MG63 (cell line): ENCODE results near the gene CTNND2. TPM values are rescaled to one million over a fixed set of nuclear protein-coding genes. Genes with fewer than 3 reads are reported as not detected.
"Not testable (repeated sequence)": the region's sequence is repeated elsewhere in the genome, so short reads cannot be mapped to it uniquely, and the experiment has no call there.

Source experiments
- DNase-seq: peaks from one replicate; pipeline ENCODE4 v3.0.0-alpha.2; 2020
- H3K27me3 ChIP-seq: fragments of 250-450 bp; sonication (Bioruptor Pico); 2 replicates; pipeline ENCODE4 v1.5.1; 2020; ENCODE audit warnings: mild to moderate bottlenecking, moderate library complexity
- H3K36me3 ChIP-seq: fragments of 250-450 bp; sonication (Bioruptor Pico); 2 replicates; pipeline ENCODE4 v1.5.1; 2020; ENCODE audit warnings: mild to moderate bottlenecking, moderate library complexity
- H3K4me3 ChIP-seq: fragments of 250-450 bp; sonication (Bioruptor Pico); 2 replicates; pipeline ENCODE4 v1.5.1; 2020; ENCODE audit warnings: mild to moderate bottlenecking, moderate library complexity
- H3K9me3 ChIP-seq: fragments of 250-450 bp; sonication (Bioruptor Pico); 2 replicates; pipeline ENCODE4 v1.5.1; 2020; ENCODE audit warnings: mild to moderate bottlenecking, moderate library complexity
- total RNA-seq: library from RNA; depleted of rRNA; stranded (reverse); fragments of >200 nt; shearing (Covaris generic); gene quantifications from 2 replicates; pipeline ENCODE4 v1.2.3, GENCODE V29; 2014; ENCODE audit warnings: low replicate concordance

Gene CTNND2
- total RNA-seq, 1 experiment from 2014 or later: 0.13 TPM

DNA sequence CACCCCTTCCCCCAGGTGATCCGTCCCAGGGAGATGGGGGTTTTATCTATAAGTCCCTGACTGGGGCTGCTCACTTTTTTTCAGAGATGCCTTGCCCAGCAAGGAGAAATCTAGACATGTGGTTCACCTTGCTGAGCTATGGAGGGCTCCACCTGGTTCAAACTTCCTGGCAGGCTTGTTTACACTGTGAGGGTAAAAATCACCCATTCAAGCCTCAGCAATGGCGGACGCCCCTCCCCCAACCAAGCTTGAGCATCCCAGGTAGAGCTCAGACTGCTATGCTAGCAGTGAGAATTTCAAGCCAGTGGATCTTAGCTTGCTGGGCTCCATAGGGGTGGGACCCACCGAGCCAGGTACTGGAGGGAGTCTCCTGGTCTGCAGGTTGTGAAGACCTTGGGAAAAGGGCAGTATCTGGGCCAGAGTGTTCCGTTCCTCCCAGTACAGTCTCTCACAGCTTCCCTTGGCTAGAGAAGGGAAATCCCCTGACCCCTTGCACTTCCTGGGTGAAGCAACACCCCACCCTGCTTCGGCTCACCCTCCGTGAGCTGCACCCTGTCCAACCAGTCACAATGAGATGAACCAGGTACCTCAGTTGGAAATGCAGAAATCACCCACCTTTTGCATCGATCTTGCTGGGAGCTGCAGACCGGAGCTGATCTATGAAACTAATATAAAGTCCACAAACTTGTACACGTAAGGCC, 231.7 kb downstream of the CTNND2 start:
- DNase-seq: no peak
- 0 out of 2 replicates have a peak, but pooled peaks cover 2% of the 10 kb centered on the region for H3K27me3 ChIP-seq
- no peaks in the 10 kb centered on the region for H3K36me3 ChIP-seq
- H3K9me3 ChIP-seq: peaks cover 4% of the 10 kb centered on the region
- no peak overlapping the region for H3K4me3 ChIP-seq

DNA sequence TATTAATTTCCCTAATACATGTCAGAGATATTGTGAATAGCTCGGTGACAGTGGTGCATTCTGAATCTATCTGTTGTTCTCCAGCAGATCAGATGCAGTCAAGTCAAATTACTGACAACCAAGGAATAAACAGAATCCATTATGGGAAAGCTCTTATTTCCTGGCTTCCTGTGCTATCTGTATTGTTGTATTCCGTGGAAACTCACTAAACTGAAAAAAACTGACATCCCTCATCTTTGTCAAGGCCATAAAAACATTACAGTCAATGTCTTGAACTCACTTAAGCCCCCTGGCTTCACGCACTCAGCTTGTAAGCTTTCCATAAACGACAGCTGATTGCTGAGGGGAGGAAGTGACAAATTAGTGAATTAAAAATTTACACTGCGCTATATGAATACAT, 245.9 kb downstream of the CTNND2 start:
- DNase-seq: no peak
- H3K36me3 ChIP-seq: no peaks in the 10 kb centered on the region
- H3K9me3 ChIP-seq: no peaks in the 10 kb centered on the region
- H3K27me3 ChIP-seq: no peaks in the 10 kb centered on the region
- no peak overlapping the region for H3K4me3 ChIP-seq

DNA sequence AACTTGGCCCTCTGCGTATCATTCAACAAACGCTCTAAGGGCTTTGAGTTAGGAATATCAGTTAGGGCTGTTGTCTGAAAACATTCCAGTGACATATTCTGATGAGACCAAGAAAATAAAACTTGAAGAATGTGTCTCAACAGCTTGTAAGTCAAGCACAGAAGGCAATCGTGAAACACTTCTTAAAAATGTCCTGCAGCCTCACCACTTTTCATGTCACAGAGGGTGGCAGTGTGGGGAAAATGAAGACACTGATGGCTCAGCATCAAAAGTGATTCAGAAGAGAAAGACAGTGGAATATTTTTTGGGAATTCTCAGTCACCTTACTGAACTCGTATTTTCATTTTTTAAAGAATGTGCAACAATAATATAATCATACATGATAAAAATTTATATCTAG, 247.3 kb downstream of the CTNND2 start:
- no peak for DNase-seq
- no peaks in the 10 kb centered on the region for H3K9me3 ChIP-seq
- H3K27me3 ChIP-seq: no peaks in the 10 kb centered on the region
- no peak overlapping the region for H3K4me3 ChIP-seq
- H3K36me3 ChIP-seq: no peaks in the 10 kb centered on the region

DNA sequence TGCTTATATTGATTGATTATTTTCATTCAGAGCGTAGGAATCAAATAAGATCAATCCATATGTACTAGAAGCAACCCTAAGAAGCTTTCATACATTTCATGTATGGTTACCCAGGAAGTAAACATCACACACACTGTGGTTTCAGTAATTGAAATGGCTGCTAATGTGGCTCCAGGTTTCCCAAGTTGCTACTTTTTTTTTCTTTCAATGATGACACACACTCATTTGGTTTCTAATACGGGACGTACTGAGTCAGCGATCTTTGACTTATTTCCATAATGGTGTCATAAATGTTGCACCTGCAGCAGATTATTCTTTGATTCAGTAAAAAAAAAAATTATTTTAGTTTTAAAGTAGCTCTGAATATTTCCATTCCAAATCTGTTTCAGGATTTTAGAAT, 248.6 kb downstream of the CTNND2 start:
- H3K9me3 ChIP-seq: no peaks in the 10 kb centered on the region
- no peak overlapping the region for H3K4me3 ChIP-seq
- no peaks in the 10 kb centered on the region for H3K27me3 ChIP-seq
- DNase-seq: no peak
- H3K36me3 ChIP-seq: no peaks in the 10 kb centered on the region

DNA sequence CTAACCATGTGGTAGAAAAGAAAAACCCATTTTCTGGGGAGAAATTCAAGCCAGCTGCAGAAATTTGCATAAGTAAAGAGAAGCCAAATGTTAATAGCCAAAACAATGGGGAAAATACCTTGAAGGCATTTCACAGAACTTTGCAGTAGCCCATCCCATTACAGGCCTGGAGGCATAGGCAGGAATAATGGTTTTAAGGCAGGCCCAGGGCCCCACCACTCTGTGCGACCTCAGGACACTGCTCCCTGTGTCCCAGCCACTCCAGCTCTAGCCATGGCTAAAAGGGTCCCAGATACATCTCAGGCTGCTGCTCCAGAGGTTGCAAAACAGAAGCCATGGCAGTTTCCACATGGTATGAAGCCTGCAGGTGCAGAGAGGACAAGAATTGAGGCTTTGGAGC, 253.3 kb downstream of the CTNND2 start:
- Histone ChIP-seq H3K36me3 (no peaks in the 10 kb centered on the region), H3K9me3 (no peaks in the 10 kb centered on the region), H3K27me3 (no peaks in the 10 kb centered on the region), H3K4me3 (no peak overlapping the region)
- no peak for DNase-seq

DNA sequence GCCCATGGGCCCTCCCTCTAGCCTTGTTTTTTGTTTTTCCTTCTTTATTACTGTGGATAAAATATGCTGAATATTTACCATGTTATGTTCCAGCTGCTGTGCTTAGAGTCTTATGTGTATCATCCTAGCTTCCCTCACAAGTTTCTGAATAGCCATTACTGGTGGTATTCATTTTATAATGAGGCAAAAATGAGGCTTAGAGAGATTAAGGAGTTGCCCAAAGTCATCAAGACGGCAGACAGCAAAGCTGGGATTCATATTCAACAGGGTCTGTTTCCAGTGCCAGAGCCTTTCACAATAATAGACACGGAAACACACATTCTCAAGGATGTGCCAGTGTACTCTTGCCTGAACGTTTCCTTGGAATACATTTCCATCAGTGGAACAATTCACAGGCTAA, 258.1 kb downstream of the CTNND2 start:
- Histone ChIP-seq H3K36me3 (no peaks in the 10 kb centered on the region), H3K4me3 (no peak overlapping the region), H3K9me3 (no peaks in the 10 kb centered on the region), H3K27me3 (no peaks in the 10 kb centered on the region)
- DNase-seq: no peak

DNA sequence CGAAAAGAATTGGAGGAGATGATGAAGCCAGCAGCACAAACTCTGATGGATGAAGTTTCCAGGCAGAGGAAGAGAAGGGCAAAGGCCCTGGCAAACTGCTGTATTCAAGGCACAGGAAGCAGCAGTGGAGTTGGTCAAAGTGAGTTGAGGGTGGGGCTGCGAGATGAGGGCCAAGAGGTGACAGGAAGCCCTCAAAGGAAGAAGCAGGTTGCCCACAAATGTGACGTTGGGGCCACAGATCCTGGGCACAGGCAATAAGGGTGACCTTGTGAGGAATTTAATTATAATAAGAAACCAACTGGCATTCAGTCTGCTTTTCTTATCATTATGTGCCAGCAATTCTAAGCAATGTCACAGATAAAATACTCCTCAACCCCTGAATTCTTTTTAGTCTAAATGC, 261.8 kb downstream of the CTNND2 start:
- H3K27me3 ChIP-seq: 0 out of 2 replicates have a peak, but pooled peaks cover under 1% of the 10 kb centered on the region
- no peaks in the 10 kb centered on the region for H3K36me3 ChIP-seq
- no peak overlapping the region for H3K4me3 ChIP-seq
- no peak for DNase-seq
- no peaks in the 10 kb centered on the region for H3K9me3 ChIP-seq

DNA sequence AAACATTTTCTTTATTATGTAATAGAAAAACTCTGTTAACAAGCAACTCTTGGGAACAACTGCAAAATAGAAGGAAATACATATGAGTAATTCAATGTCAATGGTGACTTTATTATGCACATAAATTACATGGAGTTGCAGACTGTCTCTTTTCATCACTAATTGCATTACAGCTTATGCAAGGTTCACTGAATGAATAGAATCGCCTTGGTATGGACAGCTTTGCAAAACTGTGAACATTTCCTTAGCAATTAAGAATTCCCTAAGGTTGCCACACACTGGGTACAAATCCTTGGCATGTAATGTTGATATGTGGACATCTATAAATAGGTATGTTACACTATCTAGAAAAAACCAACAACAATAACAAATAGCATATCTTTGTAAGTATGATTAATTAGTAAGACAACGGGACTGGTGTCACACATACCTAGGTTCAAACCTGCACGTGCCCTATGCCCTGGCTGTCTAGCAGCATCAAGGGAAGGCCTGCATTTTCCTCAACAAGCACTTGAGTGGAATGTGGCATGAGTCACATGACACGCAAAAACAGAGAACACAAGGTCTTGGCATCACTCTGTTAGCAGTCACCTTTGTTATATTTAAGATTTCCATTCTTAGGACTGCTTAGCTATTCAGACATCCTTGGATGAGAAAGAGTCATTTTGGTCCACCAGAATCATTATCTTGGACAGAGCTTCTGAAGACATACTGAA, 263.9 kb downstream of the CTNND2 start:
- Histone ChIP-seq H3K36me3 (no peaks in the 10 kb centered on the region), H3K27me3 (0 out of 2 replicates have a peak, but pooled peaks cover 2% of the 10 kb centered on the region), H3K9me3 (no peaks in the 10 kb centered on the region), H3K4me3 (no peak overlapping the region)
- DNase-seq: no peak

DNA sequence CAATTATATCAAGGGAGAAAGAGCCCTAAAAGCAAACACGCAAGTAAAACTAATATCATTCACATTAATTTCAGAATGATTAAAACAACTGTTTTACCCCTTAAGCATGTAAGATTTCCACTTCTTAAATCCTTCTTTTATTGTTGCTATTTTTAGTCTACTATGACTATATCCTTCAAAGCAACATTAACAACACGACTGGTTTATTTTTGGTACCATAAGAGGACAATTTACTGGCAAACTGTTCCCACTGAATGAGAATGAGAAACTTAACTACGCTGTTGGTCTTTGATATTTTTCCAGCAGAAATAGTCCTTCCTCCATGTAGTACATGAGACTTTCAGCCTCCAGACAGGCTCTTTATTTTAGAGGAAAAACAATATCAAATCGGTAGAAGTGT, 281.5 kb downstream of the CTNND2 start:
- H3K4me3 ChIP-seq: no peak overlapping the region
- H3K36me3 ChIP-seq: no peaks in the 10 kb centered on the region
- H3K9me3 ChIP-seq: no peaks in the 10 kb centered on the region
- H3K27me3 ChIP-seq: no peaks in the 10 kb centered on the region; the same call in 1 of the 2 replicates
- DNase-seq: no peak

DNA sequence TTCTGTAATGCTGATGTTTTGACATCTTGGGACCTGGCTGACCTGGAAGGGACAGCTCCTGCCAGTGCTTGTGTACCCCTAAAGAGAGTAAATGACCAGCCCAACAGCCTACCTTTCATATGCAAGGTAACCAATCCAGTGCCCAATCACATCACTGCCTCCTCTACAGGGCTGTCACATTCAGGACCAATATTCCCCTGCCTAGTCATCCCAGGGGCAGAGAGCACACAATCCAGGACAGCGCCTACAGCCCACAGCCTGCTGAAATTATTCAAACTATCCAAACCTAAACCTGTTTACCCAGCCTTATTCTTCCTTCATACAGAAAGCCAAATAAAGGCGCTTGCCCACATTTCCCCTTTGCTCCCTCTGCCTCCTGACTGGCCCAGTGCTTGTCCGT, 284.1 kb downstream of the CTNND2 start:
- Histone ChIP-seq H3K4me3 (no peak overlapping the region), H3K27me3 (no peaks in the 10 kb centered on the region), H3K9me3 (no peaks in the 10 kb centered on the region), H3K36me3 (no peaks in the 10 kb centered on the region)
- no peak for DNase-seq

DNA sequence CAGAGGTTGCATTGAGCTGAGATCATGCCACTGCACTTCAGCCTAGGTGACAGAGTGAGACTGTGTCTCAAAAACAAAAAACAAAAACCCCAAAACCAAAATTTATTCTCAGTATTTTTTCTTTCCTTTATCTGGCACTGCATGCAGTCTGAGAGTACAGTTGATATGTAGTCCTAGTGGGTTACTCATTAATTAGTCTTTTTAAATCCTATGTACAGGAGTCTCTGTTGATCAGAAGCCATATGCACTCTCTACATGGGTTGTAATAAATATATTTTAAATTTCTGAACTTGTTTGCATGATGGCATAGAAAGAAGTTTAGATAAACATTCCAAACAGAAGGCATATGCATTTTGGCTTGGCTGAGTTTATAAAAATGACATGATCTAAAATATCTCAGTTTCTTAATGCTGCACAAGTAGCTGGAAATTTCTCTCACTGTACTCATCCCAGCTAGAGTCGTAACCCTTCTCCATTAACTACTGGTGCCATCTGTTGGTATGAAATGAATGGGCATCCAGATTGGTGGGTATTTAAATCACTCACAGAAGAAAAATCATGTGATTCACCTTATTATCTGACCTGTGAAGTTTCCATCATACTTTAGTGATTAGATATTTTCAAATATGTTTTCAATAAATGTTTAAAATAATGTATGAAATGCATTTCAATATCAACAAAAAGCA, 284.8 kb downstream of the CTNND2 start:
- H3K36me3 ChIP-seq: no peaks in the 10 kb centered on the region
- H3K9me3 ChIP-seq: no peaks in the 10 kb centered on the region
- DNase-seq: no peak
- H3K4me3 ChIP-seq: no peak overlapping the region
- no peaks in the 10 kb centered on the region for H3K27me3 ChIP-seq

DNA sequence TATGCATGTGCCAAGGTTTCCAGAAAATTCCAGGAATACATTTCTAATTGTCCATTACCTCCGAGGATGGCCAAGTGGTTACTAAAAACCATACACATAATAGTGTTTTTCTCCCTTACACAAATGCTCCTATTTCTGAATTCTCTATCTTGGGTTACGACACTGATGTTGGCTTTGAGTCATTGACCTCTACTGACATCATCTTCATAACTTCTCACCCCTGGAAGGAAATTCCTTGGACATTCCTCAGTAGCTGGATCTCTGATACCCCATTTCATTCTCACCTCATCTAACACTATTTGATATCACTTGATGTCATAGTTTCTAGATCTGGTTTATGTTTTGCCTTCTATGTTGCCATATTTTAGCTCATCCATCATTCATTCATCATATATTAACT, 287.2 kb downstream of the CTNND2 start:
- Histone ChIP-seq H3K9me3 (no peaks in the 10 kb centered on the region), H3K4me3 (no peak overlapping the region), H3K36me3 (no peaks in the 10 kb centered on the region), H3K27me3 (no peaks in the 10 kb centered on the region)
- DNase-seq: no peak

DNA sequence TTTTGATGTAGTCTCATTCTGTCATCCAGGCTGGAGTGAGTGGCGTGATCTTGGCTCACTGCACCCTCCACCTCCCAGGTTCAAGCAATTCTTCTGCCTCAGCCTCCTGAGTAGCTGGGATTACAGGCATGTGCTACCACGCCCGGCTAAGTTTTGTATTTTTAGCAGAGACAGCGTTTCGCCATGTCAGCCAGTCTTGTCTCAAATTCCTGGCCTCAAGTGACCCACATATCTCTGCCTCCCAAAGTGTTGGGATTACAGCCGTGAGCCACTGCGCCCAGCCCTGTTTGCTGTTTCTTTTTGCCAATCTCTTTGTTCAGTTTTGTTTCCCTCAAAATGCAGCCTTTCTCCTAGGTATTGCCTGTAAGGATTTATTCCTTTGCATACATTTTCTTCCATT, 287.6 kb downstream of the CTNND2 start:
- not testable (repeated sequence) for H3K9me3 ChIP-seq, DNase-seq, H3K36me3 ChIP-seq, H3K4me3 ChIP-seq, H3K27me3 ChIP-seq

DNA sequence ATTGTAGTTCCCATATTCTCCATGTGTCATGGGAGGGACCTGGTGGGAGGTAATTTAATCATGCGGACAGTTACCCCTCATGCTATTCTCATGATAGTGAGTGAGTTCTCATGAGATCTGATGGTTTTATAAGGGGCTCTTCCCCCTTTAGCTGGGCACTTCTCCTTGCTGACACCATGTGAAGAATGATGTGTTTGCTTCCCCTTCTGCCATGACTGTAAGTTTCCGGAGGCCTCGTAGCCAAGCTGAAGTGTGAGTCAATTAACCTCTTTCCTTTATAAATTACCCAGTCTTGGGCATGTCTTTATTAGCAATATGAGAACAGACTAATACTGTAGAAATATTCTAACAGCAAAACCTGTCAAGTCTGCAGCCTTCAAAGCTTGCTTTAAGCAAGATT, 293.2 kb downstream of the CTNND2 start:
- H3K27me3 ChIP-seq: no peaks in the 10 kb centered on the region
- H3K4me3 ChIP-seq: no peak overlapping the region
- H3K36me3 ChIP-seq: no peaks in the 10 kb centered on the region
- no peaks in the 10 kb centered on the region for H3K9me3 ChIP-seq
- no peak for DNase-seq

DNA sequence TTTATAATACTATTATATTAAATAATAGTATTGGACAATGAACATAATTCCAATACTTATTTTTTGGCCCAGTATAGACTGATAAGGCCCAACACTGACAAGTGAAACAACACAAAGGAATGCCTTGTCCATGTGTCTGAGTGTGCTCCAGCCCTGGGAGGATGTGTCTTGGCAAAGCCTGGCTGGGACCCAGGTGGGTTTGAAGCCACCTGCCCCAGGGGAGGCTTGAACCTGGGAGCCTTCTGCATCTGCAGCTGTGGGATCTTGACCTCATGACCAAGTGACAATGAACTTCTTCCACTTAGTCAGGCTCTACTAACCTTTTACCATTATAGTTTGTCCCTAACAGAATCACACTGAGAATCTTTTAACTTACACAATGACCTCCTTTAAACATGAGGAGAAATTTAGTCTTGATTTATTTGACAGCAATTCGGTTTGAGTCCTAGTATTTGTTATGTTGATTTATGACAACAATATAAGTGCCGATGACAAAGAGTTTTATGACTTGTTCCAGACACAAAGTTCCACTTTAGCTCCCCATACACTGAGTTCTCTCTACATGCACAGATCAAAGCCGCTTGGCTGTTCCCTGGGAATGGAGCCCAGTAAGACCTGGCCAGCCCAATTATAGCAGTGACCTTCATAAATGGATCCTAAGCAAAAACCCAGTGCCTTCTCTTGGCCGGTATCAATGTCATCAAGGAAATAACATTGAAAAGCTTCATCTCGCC, 294.5 kb downstream of the CTNND2 start:
- H3K36me3 ChIP-seq: no peaks in the 10 kb centered on the region
- H3K4me3 ChIP-seq: no peak overlapping the region
- H3K27me3 ChIP-seq: no peaks in the 10 kb centered on the region
- H3K9me3 ChIP-seq: no peaks in the 10 kb centered on the region
- no peak for DNase-seq

DNA sequence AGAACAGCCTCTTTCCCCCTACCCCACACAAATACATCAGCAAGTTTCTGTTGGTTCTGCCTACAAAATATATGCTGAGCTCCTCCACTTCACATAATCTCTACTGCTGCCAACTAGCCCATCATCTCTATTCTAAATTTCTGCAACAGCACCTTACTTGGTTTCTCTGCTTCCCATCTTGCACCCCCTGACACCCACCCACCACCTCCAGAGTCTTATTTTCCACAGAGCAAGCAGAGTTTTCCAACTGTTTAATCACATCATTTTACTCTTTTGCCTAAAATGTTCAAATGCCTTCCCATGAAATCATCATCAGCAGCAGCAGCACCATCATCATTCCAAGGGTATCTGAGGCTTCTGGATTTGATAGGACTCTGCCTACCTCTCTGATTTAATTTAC, 295.7 kb downstream of the CTNND2 start:
- no peaks in the 10 kb centered on the region for H3K36me3 ChIP-seq
- H3K4me3 ChIP-seq: no peak overlapping the region
- no peak for DNase-seq
- no peaks in the 10 kb centered on the region for H3K9me3 ChIP-seq
- no peaks in the 10 kb centered on the region for H3K27me3 ChIP-seq

DNA sequence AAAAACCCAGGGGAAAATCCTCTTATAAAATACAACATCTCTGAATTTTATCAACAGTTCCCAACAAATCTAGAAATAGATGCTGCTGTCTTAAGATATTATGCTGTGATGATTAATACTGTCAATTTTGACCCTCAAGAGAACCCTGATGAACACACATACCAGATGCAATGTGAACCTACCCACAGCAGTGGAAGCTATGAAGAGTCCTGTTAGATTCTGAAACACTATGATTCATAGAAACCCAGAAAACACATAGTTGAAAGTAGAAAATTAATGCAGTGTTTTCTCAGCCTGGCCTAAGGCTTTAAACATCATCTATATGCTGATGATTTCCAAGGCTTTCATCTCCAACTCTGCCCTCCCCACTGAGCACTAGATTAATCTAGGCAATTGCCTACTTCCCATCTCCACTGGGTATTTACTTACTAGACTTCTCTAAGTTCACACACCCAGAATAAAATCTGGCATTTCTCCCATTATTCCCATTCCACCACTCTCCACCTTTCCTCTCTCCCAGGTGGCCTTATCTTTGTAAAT, 296.2 kb downstream of the CTNND2 start:
- no peak for DNase-seq
- Histone ChIP-seq H3K36me3 (no peaks in the 10 kb centered on the region), H3K4me3 (no peak overlapping the region), H3K9me3 (no peaks in the 10 kb centered on the region), H3K27me3 (no peaks in the 10 kb centered on the region)
